Heart left ventricle (tissue), 16 donors: ENCODE data around the gene DDX31. TPM values are rescaled to one million over a fixed set of nuclear protein-coding genes. Genes with fewer than 3 reads are reported as not detected.

ENCODE experiments used
- ATAC-seq, 4 donors: fragments of 200-7000 bp; cut with Tn5 transposase; one replicate each; pipeline ENCODE4 v1.9.1; 2020 to 2022; ENCODE audit warnings: moderate library complexity in 4 of 4, mild to moderate bottlenecking in 3 of 4, moderate number of reproducible peaks in 1 of 4
- DNase-seq, 5 donors: peaks; one replicate each; pipeline ENCODE4 v3.0.0-alpha.2; 2020
- H3K27ac ChIP-seq, 12 donors: fragments of 200-600 bp; sonication (generic) in 4 of 12; one replicate each; pipeline versions ENCODE4 v1.5.0 to v1.8.0; 2016 to 2022; ENCODE audit warnings: mild to moderate bottlenecking in 2 of 12
- H3K27me3 ChIP-seq, 9 donors: fragments of 200-600 bp; sonication (generic) in 2 of 9; one replicate each; pipeline versions ENCODE4 v1.5.1 to v1.8.0; 2016 to 2022; ENCODE audit warnings: mild to moderate bottlenecking in 3 of 9
- H3K36me3 ChIP-seq, 9 donors: fragments of 200-600 bp; sonication (generic) in 2 of 9; one replicate each; pipeline versions ENCODE4 v1.5.0 to v1.8.0; 2018 to 2022; ENCODE audit warnings: mild to moderate bottlenecking in 2 of 9
- H3K4me1 ChIP-seq, 12 donors: fragments of 200-600 bp; sonication (generic) in 4 of 12; one replicate each; pipeline versions ENCODE4 v1.5.0 to v1.8.0; 2016 to 2022; ENCODE audit warnings: mild to moderate bottlenecking in 3 of 12
- H3K4me3 ChIP-seq, 12 donors: fragments of 200-600 bp; sonication (generic) in 4 of 12; one replicate each; pipeline versions ENCODE4 v1.5.0 to v1.8.0; 2017 to 2022; ENCODE audit warnings: mild to moderate bottlenecking in 9 of 12, moderate library complexity in 4 of 12
- H3K9me3 ChIP-seq, 12 donors: fragments of 200-600 bp; sonication (generic) in 4 of 12; one replicate each; pipeline versions ENCODE4 v1.5.0 to v1.8.0; 2016 to 2022; ENCODE audit warnings: mild to moderate bottlenecking in 1 of 12
- POLR2A ChIP-seq, 2 donors: fragments of 450-650 bp; IDR thresholded peaks; one replicate each; pipeline ENCODE4 v1.6.1; 2017; ENCODE audit warnings: antibody characterized with exemption in 2 of 2, mild to moderate bottlenecking in 2 of 2, moderate library complexity in 2 of 2
- WGBS, 4 donors: extraction: QIAGEN DNeasy Blood & Tissue Kit in 2 of 4; methylation state at CpG; one replicate each; pipeline versions ENCODE4 v1.1.5 to v1.1.7; 2013 to 2018; 5-methylcytosine and 5-hydroxymethylcytosine counted together
- intact Hi-C, 10 donors: fragments of 100-400 bp; cut with DNase I; formaldehyde crosslinking; loops; one replicate each; pipeline versions ENCODE4 v1.11.1 to v1.14.2; 2022
- polyA plus RNA-seq, 2 donors: library from polyadenylated mRNA; stranded (reverse); fragments of 200-250 nt; gene quantifications; one replicate each; pipeline ENCODE4 v1.2.3, GENCODE V29; 2013
- total RNA-seq, 9 donors: library from RNA; depleted of rRNA in 2 of 9; stranded (reverse); fragments of >200 nt in 2 of 9; fragmentation: NEBNext Ultra II Directional in 3 of 9; extraction: Animal tissue kit (Norgen Biotek cat#: 25700) in 3 of 9; gene quantifications; one replicate each; pipeline versions ENCODE4 v1.1.0 to v1.2.4, GENCODE V29; 2016 to 2023
- TF ChIP-seq, protein P1 (sequence below), 12 donors: fragments of 200-600 bp; sonication (generic) in 4 of 12; IDR thresholded peaks; one replicate each; pipeline versions ENCODE4 v1.5.0 to v1.8.0; 2018 to 2022; ENCODE audit warnings: antibody characterized with exemption in 12 of 12, mild to moderate bottlenecking in 5 of 12
- donor health status: ischemic (EF 13 %, LVEDD 7.1; RV severe dilation, severe dysfunction).
- donor health status: healthy with polysubstance abuse.
- donor health status: DM: no; HTN: yes; CAD: no.
- donor health status: DM: no; HTN: no; CAD: no.
- donor health status: ischemic (EF 25% LVEDD 6.9; RV normal size, moderate dysfunction).
- donor health status: ischemic (EF 25% LVEDD 5.7; RV mildly dilated, moderate dysfunction).
- donor health status: healthy.
- donor health status: DM: yes; HTN: yes; CAD: no.
- donor health status: ischemic (EF 35%, LVEDD 5.7; RV mildly dilated, moderate dysfunction).
- donor health status: nonischemic (EF 11% LVEDD 7.7; RV severe dilation, severe dysfunction).
- donor health status: DM: yes; HTN: yes; CAD: no.
- donor health status: PGD.
- donor health status: ischemic (EF 29% LVEDD 5.4; RV normal size, mild dysfunction).
- donor health status: nonischemic (EF 23%, LVEDD 6.1; RV moderate dilation, normal function).

The DDX31 gene
- total and polyA plus RNA-seq, 11 donors = 2.4 to 7.0 (median 5.1) TPM

DNA sequence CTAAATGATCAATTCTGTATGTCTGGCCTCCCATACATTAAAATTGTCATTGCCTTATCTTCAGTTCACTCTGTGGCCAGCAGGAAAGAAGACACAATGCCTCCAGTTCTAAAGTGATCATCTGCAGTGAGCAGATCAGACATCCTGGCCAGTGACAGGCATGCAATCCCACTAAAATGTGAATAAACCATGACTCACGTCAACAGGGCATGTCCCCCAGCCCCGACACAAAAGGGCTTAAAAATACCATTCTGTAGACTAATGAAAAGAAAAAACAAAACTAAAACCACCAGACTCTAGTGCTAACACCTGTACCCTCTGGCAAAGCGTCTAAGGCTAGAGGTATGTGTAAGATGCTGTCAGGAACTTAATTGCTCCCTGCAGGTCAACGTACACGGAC lies 38.5 kb downstream of the DDX31 start:
- 90 to 97% (median 94%) methylated on average over 5 of the region's 5 CpGs for WGBS, 4 donors
- intact Hi-C loops = no loop called here
- DNase-seq = no peak
- Histone ChIP-seq H3K9me3 (no peaks in the 10 kb centered on the region), H3K4me1 (no peaks in the 10 kb centered on the region), H3K4me3 (no peak overlapping the region), H3K36me3 (peaks cover 0 to 66% (median 53%) of the 10 kb centered on the region in 9 donors), H3K27me3 (no peaks in the 10 kb centered on the region), H3K27ac (no peak overlapping the region)
- ATAC-seq = no peak
- no peak for TF ChIP-seq POLR2A (IDR thresholded peaks at IDR 0.05)
- TF ChIP-seq, protein P1, sequence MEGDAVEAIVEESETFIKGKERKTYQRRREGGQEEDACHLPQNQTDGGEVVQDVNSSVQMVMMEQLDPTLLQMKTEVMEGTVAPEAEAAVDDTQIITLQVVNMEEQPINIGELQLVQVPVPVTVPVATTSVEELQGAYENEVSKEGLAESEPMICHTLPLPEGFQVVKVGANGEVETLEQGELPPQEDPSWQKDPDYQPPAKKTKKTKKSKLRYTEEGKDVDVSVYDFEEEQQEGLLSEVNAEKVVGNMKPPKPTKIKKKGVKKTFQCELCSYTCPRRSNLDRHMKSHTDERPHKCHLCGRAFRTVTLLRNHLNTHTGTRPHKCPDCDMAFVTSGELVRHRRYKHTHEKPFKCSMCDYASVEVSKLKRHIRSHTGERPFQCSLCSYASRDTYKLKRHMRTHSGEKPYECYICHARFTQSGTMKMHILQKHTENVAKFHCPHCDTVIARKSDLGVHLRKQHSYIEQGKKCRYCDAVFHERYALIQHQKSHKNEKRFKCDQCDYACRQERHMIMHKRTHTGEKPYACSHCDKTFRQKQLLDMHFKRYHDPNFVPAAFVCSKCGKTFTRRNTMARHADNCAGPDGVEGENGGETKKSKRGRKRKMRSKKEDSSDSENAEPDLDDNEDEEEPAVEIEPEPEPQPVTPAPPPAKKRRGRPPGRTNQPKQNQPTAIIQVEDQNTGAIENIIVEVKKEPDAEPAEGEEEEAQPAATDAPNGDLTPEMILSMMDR (IDR thresholded peaks at IDR 0.05) = no peak

DNA sequence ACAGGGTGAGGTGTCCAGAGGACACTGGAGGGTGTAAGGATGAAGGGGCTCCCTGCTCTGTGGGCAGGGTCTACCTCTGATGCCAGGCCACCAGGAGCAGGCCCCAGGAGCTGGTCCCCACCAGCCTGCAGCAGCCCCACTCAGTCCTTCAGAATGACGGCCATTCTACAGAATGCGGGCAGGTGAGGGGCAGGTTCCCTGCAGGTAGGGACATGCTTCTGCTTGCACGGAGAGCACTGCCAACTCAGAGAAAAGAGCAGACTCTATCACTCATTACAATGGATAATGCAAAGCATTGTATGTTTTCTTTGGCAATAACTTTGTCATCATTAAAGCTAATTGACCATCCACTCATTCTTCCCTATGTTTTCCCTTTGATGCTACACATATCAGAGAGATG lies 39.0 kb downstream of the DDX31 start:
- no peak for ATAC-seq
- Histone ChIP-seq H3K4me3 (no peak overlapping the region), H3K27ac (no peak overlapping the region), H3K4me1 (no peaks in the 10 kb centered on the region), H3K36me3 (peaks cover 0 to 67% (median 55%) of the 10 kb centered on the region in 9 donors), H3K9me3 (no peaks in the 10 kb centered on the region), H3K27me3 (no peaks in the 10 kb centered on the region)
- TF ChIP-seq, protein P1 (IDR thresholded peaks at IDR 0.05) = no peak
- no peak for TF ChIP-seq POLR2A (IDR thresholded peaks at IDR 0.05)
- 87 to 96% (median 93%) methylated on average over 3 of the region's 3 CpGs for WGBS, 4 donors
- no peak for DNase-seq
- intact Hi-C loops = no loop called here

DNA sequence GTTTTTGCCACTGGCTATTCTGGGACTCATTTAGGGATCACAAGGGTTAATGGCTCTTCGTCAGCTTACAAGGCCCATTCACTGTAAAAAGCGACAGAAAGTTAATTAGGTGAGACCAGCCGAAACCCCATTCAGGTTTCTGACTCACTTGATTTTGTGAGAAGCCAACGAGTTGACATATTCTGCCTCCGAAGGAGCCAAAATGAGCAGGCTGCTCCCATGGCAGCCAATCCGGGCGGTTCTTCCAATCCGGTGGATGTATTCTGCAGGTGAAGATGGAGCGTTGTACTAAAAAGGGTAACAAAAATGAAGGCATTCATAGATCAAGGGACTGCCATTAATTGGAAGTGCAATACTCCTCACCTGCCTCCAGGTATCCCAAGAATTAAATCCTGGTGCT lies 39.7 kb downstream of the DDX31 start:
- Histone ChIP-seq H3K27ac (no peak overlapping the region), H3K36me3 (peaks cover 0 to 71% (median 57%) of the 10 kb centered on the region in 9 donors), H3K27me3 (no peaks in the 10 kb centered on the region), H3K4me3 (no peak overlapping the region), H3K4me1 (no peaks in the 10 kb centered on the region), H3K9me3 (no peaks in the 10 kb centered on the region)
- no peak for TF ChIP-seq POLR2A (IDR thresholded peaks at IDR 0.05)
- intact Hi-C loops = no loop called here
- WGBS, 4 donors = 89 to 94% (median 92%) methylated on average over 9 of the region's 9 CpGs
- DNase-seq = no peak
- ATAC-seq = no peak

DNA sequence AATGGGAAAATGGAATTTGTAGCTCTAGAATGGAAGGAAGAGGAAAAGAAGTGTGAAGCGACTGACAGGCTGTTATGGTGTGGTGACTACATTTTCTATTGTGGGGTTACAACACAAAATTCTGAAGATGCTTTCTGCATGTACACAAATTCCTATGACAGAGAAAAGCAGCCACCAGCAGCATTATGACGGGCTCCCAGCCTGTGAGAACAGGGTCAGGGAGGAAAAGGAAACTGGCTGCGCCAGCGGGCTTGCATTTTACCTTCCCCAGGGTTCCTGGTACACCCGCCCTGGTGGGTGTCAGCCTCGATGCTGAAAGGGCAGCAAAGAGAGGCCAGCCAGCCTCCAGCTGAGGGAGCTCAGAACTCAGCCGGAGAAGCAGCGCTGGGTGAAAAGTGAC lies 41.0 kb downstream of the DDX31 start:
- WGBS, 4 donors = 92 to 95% (median 94%) methylated on average over 8 of the region's 8 CpGs
- H3K4me3 ChIP-seq = no peak overlapping the region
- H3K27me3 ChIP-seq = no peaks in the 10 kb centered on the region
- ATAC-seq (no peak), DNase-seq (no peak)
- no peak overlapping the region for H3K27ac ChIP-seq
- no peak for TF ChIP-seq POLR2A (IDR thresholded peaks at IDR 0.05)
- TF ChIP-seq, protein P1 (IDR thresholded peaks at IDR 0.05) = no peak
- intact Hi-C loops = no loop called here
- peaks cover 0 to 84% (median 63%) of the 10 kb centered on the region in 9 donors for H3K36me3 ChIP-seq
- H3K9me3 ChIP-seq = no peaks in the 10 kb centered on the region
- H3K4me1 ChIP-seq = no peaks in the 10 kb centered on the region

DNA sequence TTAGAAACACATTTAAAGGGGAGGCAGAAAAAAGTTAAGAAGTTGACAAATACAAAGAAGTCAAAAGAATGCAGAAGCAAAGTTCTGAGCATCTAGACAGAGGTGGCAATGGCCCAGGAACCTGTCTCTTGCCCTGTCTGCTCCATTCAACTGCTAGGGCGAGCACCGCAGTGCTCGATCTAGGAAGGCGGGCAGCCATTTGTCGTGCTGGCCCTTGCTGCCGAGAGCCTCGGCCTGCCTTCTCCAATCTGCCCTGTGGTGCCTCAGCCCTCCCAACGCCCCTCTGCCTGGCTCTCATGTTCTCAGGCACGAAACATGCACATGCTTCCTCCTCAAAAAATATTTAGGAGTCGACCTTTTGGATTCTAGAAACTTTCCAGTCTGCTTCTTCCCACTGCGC lies 42.2 kb downstream of the DDX31 start:
- Histone ChIP-seq H3K4me3 (no peak overlapping the region), H3K4me1 (no peaks in the 10 kb centered on the region), H3K27ac (no peak overlapping the region), H3K27me3 (no peaks in the 10 kb centered on the region), H3K36me3 (peaks cover 0 to 87% (median 64%) of the 10 kb centered on the region in 9 donors), H3K9me3 (no peaks in the 10 kb centered on the region)
- DNase-seq (no peak), ATAC-seq (no peak)
- WGBS, 4 donors = 91 to 95% (median 93%) methylated on average over 11 of the region's 11 CpGs
- TF ChIP-seq, protein P1 (IDR thresholded peaks at IDR 0.05) = no peak
- no peak for TF ChIP-seq POLR2A (IDR thresholded peaks at IDR 0.05)
- intact Hi-C loops = no loop called here
